ENCODE measurements around the gene STXBP3. TPM values are rescaled to one million over a fixed set of nuclear protein-coding genes. Genes with fewer than 3 reads are reported as not detected.

The STXBP3 gene
- total RNA-seq, 2 donors from 2014 or later, result 43.5 to 60.4 TPM

GRCh38 chr1:108704496-108704895 is 42.0 kb upstream of the STXBP3 start:
- DNase-seq, result no peak
- Histone ChIP-seq H3K27me3 (no peaks in the 10 kb centered on the region), H3K9me3 (no peaks in the 10 kb centered on the region), H3K27ac (no peak overlapping the region), H3K36me3 (no peaks in the 10 kb centered on the region), H3K4me1 (no peaks in the 10 kb centered on the region), H3K9ac (ENCODE audit: low read depth in 2 of 2, low read length in 2 of 2) (no peak overlapping the region), H3K4me3 (no peak overlapping the region)
- intact Hi-C loops (cut with DNase I), result no loop called here
- no peak for TF ChIP-seq CTCF (IDR thresholded peaks at IDR 0.05)

GRCh38 chr1:108706643-108707042 is 39.8 kb upstream of the STXBP3 start:
- Histone ChIP-seq H3K9ac (ENCODE audit: low read depth in 2 of 2, low read length in 2 of 2) (no peak overlapping the region), H3K4me3 (no peak overlapping the region), H3K9me3 (no peaks in the 10 kb centered on the region), H3K27ac (no peak overlapping the region), H3K27me3 (no peaks in the 10 kb centered on the region), H3K36me3 (no peaks in the 10 kb centered on the region), H3K4me1 (no peaks in the 10 kb centered on the region)
- intact Hi-C loops (cut with DNase I), result no loop called here
- no peak for TF ChIP-seq CTCF (IDR thresholded peaks at IDR 0.05)
- no peak for DNase-seq

- intact Hi-C loops (cut with DNase I), result no loop called here
- DNase-seq, result peak; percentile 41
- Histone ChIP-seq H3K4me1 (no peaks in the 10 kb centered on the region), H3K9ac (ENCODE audit: low read depth in 2 of 2, low read length in 2 of 2) (no peak overlapping the region), H3K9me3 (no peaks in the 10 kb centered on the region), H3K27me3 (no peaks in the 10 kb centered on the region), H3K36me3 (no peaks in the 10 kb centered on the region), H3K27ac (no peak overlapping the region), H3K4me3 (no peak overlapping the region)
- no peak for TF ChIP-seq CTCF (IDR thresholded peaks at IDR 0.05)
These were observed 37.5 kb upstream of the STXBP3 start for GRCh38 chr1:108708691-108709660.

GRCh38 chr1:108712606-108713150 is 33.8 kb upstream of the STXBP3 start, which contains the start of gene FNDC7:
FNDC7 (plus strand) TSS chr1:108712908; CDS start chr1:108712934, 26 bp downstream.
- DNase-seq, result no peak
- Histone ChIP-seq H3K36me3 (no peaks in the 10 kb centered on the region), H3K4me1 (no peaks in the 10 kb centered on the region), H3K4me3 (no peak within 1 kb of the TSS), H3K27me3 (no peaks in the 10 kb centered on the region), H3K9me3 (no peaks in the 10 kb centered on the region), H3K27ac (no peak within 1 kb of the TSS), H3K9ac (ENCODE audit: low read depth in 2 of 2, low read length in 2 of 2) (no peak within 1 kb of the TSS)
- TF ChIP-seq CTCF (IDR thresholded peaks at IDR 0.05), result no peak
- intact Hi-C loops (cut with DNase I), result no loop called here

- DNase-seq, result no peak
- Histone ChIP-seq H3K4me1 (no peaks in the 10 kb centered on the region), H3K9ac (ENCODE audit: low read depth in 2 of 2, low read length in 2 of 2) (no peak overlapping the region), H3K36me3 (no peaks in the 10 kb centered on the region), H3K27me3 (no peaks in the 10 kb centered on the region), H3K27ac (no peak overlapping the region), H3K9me3 (no peaks in the 10 kb centered on the region), H3K4me3 (no peak overlapping the region)
- intact Hi-C loops (cut with DNase I), result no loop called here
- TF ChIP-seq CTCF (IDR thresholded peaks at IDR 0.05), result no peak
These were observed 30.5 kb upstream of the STXBP3 start for GRCh38 chr1:108715932-108716331.
